Cardiac septum (tissue), 1 donor: Measurements from ENCODE around the gene HIPK2. TPM values are rescaled to one million over a fixed set of nuclear protein-coding genes. Genes with fewer than 3 reads are reported as not detected.
A peak's percentile ranks its signal among the peaks of the same experiment; 100 is the strongest.

ENCODE experiments used
- DNase-seq: peaks from one replicate; pipeline ENCODE4 v3.0.0-alpha.2; 2020; ENCODE audit warnings: low spot score
- intact Hi-C: fragments of 100-400 bp; cut with DNase I; formaldehyde crosslinking; loops from one replicate; pipeline ENCODE4 v1.14.0; 2022
- total RNA-seq: library from RNA; stranded (reverse); fragmentation: NEBNext Ultra II Directional; extraction: Animal tissue kit (Norgen Biotek cat#: 25700); gene quantifications from one replicate; pipeline ENCODE4 v1.2.1, GENCODE V29; 2021
- donor health status: DM: no; HTN: no; CAD: no.

The HIPK2 gene
- total RNA-seq, 1 donor from 2014 or later = 218 TPM

DNA sequence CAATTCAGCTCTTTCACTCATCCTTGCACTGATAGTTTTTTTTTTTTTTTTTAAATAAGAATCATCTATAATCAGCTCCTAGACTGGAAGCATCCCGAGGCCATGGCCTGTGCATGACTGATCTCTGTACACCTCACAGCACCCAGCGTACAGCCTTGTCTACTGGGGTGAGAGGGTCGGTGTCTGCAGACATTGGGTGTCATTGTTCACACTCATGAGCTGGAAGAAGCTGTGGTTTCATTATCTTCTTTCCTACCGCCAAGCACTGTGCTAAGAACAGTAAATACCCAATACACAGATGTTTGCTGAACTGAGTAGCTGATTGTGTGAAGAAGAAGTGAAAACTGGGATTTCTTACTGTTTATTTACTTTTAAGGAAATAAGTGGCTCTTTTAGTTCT lies 130.7 kb downstream of the HIPK2 start:
- intact Hi-C loops = loop anchor here (5.0 kb wide), 2 partner anchors 85 to 270 kb away; no protein-coding TSS in a partner anchor
- no peak for DNase-seq

DNA sequence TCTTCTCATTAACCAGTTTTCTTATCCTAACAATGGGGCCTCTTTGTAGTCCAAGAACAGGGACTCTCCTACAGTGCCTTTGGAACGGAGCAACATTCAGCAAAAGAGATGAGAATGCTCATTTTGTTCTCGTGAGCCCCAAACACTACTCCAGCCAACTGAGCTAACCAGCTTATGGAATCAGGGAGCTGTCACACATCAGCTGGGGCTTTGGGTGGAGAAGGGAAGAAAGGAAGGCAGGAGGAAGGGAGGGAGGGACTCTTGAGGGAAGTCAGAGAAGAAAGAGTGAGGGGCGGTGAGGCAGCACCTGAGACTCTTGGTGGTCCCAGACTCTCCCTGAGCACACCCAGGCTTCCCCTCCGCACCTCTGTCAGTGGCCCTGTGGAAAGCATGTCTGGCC lies 131.2 kb downstream of the HIPK2 start:
- intact Hi-C loops = loop anchor here (5.0 kb wide), 2 partner anchors 86 to 271 kb away; no protein-coding TSS in a partner anchor
- DNase-seq = no peak

DNA sequence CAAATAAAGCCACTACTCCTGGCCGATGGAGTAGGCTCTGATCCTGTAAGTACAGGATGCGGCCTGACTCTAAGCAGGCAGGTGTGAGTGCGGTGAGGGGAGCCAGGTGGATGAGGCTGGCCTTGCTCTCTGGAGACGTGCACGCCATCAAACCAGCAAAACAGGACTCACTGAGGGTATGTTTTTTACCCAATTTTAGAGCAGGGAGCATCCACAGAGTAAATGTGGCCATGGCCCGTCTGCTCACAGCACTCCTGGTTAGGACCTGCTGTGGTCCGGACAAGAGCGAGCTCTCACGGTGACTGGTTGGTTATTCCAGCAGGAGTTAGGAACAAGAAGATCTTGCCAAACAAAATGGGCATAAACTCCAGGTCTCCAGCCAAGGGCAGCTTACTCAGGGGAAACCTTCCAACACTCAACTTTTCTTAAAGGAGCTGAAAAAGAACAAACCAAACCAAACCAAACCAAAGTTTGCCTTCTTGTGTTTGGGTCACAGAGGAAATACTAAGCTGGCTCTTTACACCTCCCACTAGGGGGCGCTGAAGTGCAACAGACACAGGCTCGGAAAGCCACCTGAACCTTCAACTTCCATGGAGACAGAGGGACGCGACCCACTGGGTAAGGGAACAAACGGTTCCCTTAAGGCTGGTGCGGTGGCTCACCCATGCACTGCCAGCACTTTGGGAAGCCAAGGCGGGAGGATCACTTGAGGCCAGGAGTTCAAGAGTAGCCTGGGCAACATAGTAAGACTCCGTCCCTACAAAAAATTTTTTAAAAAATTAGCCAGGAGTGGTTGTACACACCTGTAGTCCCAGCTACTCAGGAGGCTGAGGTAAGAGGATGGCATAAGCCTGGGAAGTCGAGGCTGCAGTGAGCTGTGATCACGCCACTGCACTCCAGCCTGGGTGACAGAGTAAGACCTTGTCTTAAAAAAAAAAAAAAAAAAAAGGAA lies 131.9 kb downstream of the HIPK2 start:
- DNase-seq = peak; percentile 89
- intact Hi-C loops = loop anchor here (2.0 to 5.0 kb wide), 3 partner anchors 86 to 357 kb away; no protein-coding TSS in a partner anchor

DNA sequence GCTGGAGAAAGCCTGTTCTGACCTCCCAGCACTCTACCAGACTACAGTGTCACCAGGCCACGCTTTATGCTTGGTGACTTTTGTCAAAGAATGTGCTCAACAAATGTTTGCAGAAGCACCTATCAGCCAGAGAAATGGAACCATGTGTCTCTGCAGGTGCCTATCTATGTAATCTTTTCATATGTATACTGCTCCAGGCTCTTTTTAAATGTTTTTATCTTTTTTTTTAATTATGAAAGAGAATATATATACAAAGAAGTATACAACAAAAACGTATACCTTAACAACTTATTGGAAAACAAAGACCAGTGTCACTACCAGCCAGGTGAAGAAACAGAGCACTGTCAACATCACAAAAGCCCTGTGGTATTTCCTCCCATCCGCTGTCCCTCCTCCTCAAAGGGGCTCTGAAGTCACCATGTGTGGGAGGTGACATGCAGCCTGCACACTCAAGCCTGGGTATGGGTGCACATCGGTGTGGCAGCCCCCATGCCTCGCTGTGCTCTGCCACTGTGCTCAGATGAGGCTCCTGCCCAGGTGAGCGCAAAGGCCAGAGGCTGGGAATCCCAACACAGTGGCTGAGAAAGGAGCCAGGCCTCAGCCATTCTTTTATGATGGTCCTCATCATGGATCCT lies 133.7 kb downstream of the HIPK2 start:
- no peak for DNase-seq
- intact Hi-C loops = loop anchor here (2.0 kb wide), 1 partner anchor 359 kb away; no protein-coding TSS in a partner anchor

DNA sequence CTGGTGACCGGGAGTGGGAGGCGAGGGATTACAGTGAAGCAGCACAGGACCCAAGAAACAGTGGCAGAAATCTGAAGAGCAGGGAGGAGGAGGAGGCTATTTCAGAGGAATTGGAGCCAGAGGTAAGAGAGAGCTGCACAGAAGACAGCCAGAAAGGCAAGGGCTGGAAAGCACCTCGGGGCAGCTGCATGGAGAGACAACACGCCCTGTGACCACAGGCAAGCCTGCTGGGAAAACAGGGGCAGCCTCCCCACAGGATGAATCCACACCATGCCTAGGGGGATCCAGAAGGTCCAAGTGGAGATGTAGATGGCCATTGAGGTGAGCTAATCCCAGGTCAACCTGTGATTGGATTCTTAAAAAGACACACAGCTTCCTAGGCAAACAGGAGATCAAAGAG lies 135.5 kb downstream of the HIPK2 start:
- intact Hi-C loops = no loop called here
- DNase-seq = no peak

DNA sequence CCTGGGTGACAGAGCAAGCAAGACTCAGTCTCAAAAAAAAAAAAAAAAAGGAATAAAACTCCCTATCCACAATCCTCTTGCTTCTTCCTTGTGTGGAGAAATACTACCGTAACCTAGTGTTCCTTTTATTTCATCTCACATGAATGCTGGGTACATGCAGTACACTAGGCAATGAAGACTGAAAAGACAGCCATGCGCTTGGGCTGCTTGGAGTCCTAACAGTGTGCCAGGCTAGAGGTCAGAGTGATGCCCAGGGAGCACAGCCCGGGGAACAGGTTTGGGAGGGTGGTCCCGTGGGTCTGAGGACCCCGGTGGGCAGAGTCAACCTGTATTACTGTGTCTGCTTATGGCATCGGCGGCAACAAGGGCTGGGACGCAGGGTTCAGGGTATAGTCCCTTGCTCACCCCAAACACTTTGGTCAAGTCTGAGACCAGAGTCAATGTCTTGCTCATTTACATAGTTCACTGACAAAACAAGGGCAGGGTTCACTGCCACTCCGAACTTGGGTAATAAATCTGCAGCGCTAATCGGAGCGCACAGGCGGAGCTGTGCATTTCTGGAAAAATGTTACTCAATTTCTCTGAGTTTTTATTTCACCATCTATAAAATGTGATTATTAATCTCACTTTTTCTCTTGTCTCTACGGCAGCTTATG lies 136.3 kb downstream of the HIPK2 start:
- intact Hi-C loops = no loop called here
- no peak for DNase-seq

DNA sequence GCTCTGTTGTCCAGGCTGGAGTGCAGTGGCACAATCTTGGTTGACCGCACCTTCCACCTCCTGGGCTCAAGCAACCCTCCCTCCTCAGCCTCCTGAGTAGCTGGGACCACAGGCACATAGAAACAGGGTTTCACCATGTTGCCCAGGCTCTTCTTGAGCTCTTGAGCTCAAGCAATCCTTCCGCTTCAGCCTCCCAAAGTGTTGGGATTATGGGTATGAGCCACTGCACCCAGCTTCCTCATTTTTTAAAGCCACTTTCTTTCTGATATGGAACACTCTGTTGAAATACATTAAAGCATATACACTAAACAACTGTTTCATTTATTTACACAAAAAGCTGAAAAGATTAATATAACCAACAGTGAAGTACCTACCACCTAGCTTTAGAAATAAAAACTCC lies 137.1 kb downstream of the HIPK2 start:
- no peak for DNase-seq
- intact Hi-C loops = no loop called here

DNA sequence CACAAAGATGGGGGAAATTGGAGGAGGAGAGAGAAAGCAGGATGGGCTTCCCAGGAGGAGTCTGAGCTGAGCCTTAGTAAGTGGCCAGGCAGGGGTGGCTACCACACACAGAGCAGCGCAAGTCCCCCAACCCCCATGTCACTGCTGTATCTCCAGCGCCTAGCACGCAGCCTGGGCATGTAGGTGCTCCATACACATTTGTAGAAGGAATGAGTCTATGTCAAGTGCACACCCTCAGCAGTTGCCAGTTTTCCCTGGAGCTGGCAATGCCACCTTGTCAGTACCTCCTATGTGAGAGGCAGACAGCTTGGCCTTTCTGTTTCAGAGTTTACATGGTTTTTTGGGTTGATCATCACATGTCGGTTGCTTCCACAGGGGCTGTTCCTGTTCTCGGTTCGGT lies 138.2 kb downstream of the HIPK2 start:
- DNase-seq = no peak
- intact Hi-C loops = no loop called here

DNA sequence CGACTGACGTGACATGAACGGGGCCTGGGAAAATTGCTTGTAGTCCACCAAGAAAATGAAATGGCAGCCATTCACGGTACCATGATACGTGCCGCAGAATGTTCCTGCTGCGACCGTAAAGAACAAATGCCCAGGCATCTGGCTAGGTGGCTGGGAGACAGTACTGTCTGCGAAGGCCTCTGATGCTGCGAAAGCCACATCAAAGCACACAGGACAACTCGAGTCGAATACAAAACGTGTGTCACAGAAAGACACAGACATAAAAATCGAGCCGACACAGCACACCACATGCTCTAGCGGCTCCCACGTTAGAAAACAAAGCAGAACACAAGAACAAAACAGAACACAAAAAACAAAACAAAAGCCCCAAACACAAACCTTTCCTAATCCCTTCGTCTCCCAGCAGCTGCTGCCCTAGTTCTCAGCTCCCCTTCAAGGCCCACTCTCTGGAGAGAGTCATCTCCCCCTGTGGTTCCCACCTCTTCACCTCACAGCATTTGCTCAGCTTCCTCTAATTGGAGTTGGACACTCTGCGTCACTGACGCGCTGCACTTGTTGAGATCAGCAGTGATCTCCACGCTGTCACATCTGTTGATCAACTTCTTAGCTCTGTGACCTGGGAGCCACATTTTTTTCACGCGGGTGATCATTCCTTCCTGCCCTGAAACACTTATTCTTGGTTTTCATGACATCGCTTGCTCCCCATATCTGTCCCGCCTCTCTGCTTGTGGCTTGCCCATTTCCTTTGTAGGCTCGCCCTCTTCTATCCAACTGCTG lies 142.1 kb downstream of the HIPK2 start:
- no peak for DNase-seq
- intact Hi-C loops = no loop called here

DNA sequence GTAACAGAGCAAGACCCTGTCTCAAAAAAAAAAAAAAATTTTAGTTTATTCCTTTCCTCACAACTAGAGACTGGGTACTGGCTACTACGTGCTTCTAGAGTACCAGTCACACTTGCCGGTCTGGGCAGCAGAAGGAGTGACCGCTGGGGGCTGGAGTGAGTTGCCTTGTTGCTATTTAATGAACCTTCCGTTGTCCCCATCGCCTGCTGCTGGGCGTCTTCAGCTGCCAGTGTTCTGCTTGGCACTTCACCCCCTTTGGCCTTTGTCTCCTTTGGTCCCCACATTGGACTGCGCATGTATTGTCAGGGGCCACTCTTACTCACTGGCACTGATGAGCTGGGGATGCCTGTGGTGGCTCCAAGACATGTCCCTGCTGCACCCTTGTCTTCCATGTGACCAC lies 143.7 kb downstream of the HIPK2 start:
- no peak for DNase-seq
- intact Hi-C loops = no loop called here

DNA sequence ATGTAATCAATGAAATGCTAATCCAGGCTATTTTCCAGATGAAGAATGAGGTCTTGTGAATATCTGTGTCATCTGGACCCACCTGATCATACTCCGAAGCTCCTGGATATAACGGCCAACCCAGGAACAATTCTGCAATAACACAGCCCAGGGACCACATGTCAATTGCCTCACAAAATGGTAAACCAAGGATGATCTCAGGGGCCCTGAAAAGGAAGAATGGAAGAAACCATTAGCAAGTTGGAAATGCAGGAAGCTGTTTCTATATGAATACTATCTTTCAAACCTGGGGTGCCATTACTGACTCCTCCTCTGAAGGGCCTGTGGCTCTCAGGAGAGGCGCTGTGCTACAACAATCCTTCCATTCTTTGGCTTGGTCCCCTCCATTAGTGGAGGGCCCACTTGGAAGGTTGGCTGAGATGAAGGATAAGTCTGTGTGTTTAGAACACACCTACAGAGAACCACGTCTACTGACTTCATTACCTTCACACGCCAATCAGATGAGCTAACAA lies 146.2 kb downstream of the HIPK2 start:
- DNase-seq = no peak
- intact Hi-C loops = no loop called here

DNA sequence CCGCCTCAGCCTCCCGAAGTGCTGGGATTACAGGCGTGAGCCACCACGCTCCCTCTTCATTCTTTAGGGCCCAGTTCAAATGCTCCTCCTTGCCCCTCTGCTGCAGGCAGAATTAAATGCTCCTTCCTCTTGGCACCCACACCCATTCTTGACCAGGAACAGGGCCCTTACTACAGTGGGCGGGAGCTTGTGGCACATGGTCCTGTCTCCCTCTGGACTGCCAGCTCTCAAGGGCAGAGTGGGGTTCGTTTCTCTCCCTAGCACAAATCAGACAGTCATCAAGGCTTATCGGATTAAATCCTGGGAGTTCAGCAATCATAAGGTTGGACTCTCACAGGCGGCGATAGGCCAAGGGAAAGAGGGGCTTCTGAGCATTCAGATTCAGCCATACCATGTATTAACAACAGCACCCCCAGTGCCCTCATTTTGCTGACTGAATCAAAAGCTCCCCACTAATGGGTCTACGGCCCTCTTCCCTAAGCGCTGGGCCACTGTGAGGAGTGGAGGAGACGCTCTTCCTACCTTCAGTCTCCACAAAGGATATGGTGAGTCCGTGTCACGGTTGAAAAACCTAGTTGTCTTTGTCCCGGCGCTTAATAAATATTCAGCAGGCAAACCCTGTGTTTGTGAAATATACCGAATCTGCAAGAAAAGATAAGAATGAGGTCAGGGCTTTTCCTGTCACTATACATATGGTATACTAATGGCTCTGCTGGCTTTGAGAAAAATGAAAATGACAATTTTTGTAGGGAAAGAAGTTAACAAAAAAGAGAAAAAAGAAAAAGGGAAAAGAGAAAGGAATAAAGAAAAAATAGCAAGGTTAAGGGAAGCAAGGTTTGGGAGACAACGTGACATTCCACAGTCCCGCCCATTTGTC lies 146.9 kb downstream of the HIPK2 start:
- DNase-seq = no peak
- intact Hi-C loops = no loop called here

DNA sequence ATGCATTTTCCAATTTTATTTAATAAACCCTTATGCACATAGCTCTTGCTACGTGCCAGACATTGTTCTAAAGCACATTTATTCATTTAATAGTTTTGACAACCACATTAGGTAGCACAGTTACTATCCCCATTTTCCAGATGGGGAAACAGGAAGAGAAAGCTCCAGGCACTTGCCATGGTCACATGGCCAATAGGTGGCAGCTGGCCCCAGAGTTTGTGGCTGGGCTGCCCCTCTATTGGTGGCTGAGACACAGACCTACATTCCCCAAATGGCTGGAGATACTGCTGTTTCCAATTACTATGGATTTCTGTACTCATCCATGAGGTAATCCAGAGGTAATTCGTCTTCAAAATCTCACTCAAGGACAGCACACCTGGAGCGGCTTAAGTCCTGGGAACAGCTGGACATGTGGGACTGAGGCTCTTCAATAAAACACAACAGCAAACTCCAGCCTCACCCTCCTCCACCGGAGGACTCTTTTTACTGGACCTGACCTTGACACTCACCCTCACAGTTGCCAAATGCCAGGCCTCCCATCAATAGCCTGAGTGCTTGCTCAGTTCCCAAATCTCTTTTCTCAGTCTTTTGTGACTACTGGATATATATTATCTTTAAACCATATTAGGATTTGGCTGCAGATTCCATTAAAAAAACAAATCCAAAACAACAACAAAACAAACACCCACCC lies 148.3 kb downstream of the HIPK2 start:
- intact Hi-C loops = no loop called here

DNA sequence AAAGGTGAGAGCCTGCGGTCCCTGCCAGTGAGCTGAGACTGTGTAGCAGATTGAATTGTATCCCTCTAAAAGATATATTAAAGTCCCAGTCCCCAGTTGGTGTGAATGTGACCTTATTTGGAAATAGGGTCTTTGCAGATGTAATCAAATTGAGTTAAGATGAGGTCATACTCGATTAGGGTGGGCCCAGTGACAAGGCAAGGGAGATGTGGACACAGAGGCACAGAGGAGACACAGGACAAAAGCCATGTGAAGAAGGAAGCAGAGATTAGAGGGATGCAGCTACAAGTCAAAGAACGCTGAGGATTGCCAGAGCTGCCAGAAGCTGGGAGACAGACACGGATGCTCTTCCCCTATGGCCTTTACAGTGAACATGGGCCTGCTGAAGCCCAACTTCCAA lies 150.0 kb downstream of the HIPK2 start:
- intact Hi-C loops = no loop called here
- no peak for DNase-seq

More for the DNA sequence above, 148.3 kb downstream of the HIPK2 start:
- no peak for DNase-seq

DNA sequence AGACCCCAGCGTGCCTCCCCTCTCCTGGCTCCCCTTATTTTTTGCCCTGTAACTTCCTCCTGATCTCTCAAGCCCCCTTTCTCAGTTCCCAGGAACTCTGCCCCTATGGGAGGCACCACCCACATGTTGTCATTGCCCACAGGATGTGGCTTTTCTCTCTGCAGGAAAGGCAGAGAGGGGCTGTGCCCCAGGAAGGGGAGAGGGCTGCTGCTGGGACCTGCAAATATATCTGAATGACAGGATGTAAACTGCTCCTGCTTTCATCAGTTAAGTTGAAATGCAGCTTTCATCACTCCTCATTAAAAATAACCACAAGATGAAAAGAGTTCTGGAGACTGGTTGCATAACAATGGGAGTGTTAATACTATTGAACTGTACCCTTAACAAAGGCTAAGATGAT lies 151.0 kb downstream of the HIPK2 start:
- no peak for DNase-seq
- intact Hi-C loops = no loop called here

DNA sequence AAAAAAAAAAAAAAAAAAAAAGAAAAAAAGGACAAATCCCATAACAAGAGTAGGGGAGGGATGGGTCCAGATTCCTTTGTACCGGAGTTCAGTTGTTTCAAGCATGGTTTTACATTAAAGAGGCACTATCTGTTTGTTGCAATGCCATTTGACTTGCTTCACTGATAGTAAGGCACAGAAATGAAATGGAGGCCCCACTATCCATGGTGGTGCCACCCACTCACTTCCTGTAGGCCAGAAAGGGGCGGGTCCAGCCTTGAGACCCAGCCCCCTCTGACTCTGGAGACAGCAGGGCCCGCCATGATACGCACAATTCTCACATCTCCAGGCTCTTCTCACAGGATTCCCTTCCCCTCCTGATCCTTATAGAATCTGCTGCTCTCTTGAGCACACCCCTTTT lies 154.3 kb downstream of the HIPK2 start:
- intact Hi-C loops = loop anchor here (2.0 kb wide), 1 partner anchor 47 kb away; no protein-coding TSS in a partner anchor
- DNase-seq = no peak

DNA sequence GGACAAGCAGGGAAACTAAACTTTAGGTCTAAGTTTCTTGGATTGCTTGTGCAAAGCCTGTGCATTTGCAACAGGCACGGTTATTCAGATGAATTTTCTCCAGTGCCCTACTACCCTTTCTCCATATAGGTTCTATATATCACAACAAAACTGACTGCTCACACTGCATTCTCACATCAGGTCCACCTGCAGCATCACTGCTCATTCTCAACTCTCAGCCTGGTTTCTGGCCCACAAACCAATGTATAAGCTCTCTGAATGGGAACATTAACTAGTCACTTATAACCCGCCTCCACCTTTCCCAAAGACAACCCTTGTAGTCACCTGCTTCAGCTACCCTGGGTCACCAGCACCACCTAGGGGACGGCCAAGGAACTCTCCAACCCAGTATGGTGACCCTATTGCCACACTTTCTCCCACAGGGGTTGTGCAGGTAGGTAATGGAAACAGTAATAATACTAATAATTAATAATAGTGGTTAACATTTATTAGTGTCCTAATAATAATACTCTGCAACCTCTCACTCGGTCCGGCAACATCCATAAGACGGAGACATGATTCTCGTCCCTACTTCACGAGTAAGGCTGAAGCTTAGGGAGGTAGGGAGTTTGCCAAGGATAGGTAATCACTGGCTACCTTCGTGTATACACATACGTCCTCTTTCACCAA lies 157.0 kb downstream of the HIPK2 start:
- DNase-seq = no peak
- intact Hi-C loops = no loop called here
